ENCODE measurements around the gene FLACC1. TPM values are rescaled to one million over a fixed set of nuclear protein-coding genes. Genes with fewer than 3 reads are reported as not detected.

The FLACC1 gene
- total RNA-seq, 4 donors from 2014 or later = 2.3 to 5.0 (median 3.4) TPM

DNA sequence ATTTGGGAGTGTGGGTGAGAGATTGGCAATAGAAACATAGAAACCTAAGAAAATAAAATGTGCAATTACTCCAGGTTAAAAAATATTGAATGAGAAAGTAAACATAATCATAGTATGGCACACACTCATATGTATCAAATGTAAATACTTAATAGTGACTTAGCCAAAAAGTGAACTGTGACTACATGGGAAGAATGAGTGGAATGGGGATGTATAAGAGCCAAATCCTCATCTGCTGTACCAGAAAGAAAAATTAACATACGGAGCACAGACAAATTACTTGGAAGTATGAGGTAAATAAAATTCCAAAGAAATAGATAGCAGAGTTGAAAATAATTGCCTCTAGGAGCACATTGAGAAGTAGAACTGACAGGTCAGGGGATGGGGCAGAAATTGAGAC lies 4.0 kb downstream of the FLACC1 start:
- H3K27ac ChIP-seq = no peak overlapping the region
- TF ChIP-seq CTCF (IDR thresholded peaks at IDR 0.05) (no peak), POLR2A (IDR thresholded peaks at IDR 0.05) (no peak)
- no peaks in the 10 kb centered on the region for H3K27me3 ChIP-seq
- H3K4me1 ChIP-seq = peaks cover 0 to 8% of the 10 kb centered on the region in 2 donors
- H3K36me3 ChIP-seq = no peaks in the 10 kb centered on the region
- no peaks in the 10 kb centered on the region for H3K9me3 ChIP-seq
- intact Hi-C loops (cut with DNase I) = no loop called here
- WGBS, 2 donors = 80% methylated on average over 1 of the region's 1 CpG
- no peak for DNase-seq
- no peak overlapping the region for H3K4me3 ChIP-seq (replicated peaks in 1 of 3)

- DNase-seq = no peak
- WGBS, 2 donors = 92 to 94% methylated on average over 4 of the region's 4 CpGs
- Histone ChIP-seq H3K4me3 (replicated peaks in 1 of 3) (no peak overlapping the region), H3K36me3 (no peaks in the 10 kb centered on the region), H3K9me3 (no peaks in the 10 kb centered on the region), H3K27ac (no peak overlapping the region), H3K27me3 (no peaks in the 10 kb centered on the region), H3K4me1 (no peaks in the 10 kb centered on the region)
- intact Hi-C loops (cut with DNase I) = no loop called here
- no peak for TF ChIP-seq POLR2A (IDR thresholded peaks at IDR 0.05)
- no peak for TF ChIP-seq CTCF (IDR thresholded peaks at IDR 0.05)
Observed at GRCh38 chr2:201350879-201351278, 6.3 kb downstream of the FLACC1 start.

DNA sequence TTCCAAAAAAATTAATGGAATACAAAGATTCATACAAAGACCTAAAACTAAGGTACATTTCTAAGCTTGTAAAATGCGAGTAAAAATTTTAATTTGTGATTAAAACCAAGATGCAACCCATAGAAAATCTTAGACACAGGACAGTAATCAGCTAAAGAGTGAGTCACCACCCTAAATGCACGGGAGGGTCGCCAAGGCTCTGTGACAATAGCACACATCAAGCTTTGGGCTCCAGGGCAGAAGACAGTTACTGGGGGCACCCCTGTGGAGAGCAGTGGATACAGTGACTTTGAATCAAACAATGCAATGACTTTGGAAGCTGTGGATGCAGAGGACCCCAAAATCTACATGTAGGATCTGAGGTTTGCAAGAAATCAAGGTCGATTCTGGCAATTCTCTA lies 7.5 kb downstream of the FLACC1 start:
- Histone ChIP-seq H3K27me3 (no peaks in the 10 kb centered on the region), H3K27ac (no peak overlapping the region), H3K36me3 (no peaks in the 10 kb centered on the region), H3K4me3 (replicated peaks in 1 of 3) (no peak overlapping the region), H3K9me3 (no peaks in the 10 kb centered on the region), H3K4me1 (no peaks in the 10 kb centered on the region)
- intact Hi-C loops (cut with DNase I) = no loop called here
- WGBS, 2 donors = 82 to 86% methylated on average over 3 to 4 of the region's 4 CpGs
- TF ChIP-seq POLR2A (IDR thresholded peaks at IDR 0.05) (no peak), CTCF (IDR thresholded peaks at IDR 0.05) (no peak)
- DNase-seq = no peak

DNA sequence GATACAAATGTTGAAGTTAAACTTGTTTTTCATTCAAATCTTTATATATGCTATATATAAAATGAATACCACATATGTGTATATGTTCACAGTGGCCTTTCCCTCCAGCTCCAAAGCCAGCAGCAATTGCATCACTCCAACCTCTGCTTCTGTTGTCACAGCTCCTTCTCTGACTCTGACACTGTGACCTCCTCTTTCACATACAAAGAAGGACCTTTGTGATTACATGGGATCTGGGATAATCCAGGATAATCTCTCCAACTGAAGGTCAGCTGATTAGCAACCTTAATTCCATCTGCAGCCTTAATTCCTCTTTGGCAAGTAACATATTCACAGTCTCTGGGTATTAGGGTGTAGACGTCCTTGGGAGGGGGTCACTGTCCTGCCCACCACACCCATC lies 8.4 kb downstream of the FLACC1 start:
- H3K36me3 ChIP-seq = no peaks in the 10 kb centered on the region
- WGBS, 2 donors = 91 to 100% methylated on average over 1 of the region's 1 CpG
- intact Hi-C loops (cut with DNase I) = no loop called here

GRCh38 chr2:201347138-201347537 lies 10.0 kb downstream of the FLACC1 start:
- no peak overlapping the region for H3K4me3 ChIP-seq (replicated peaks in 1 of 3)
- H3K9me3 ChIP-seq = no peaks in the 10 kb centered on the region
- 89 to 91% methylated on average over 4 of the region's 4 CpGs for WGBS, 2 donors
- H3K36me3 ChIP-seq = no peaks in the 10 kb centered on the region
- intact Hi-C loops (cut with DNase I) = no loop called here
- no peaks in the 10 kb centered on the region for H3K4me1 ChIP-seq
- TF ChIP-seq POLR2A (IDR thresholded peaks at IDR 0.05) (no peak), CTCF (IDR thresholded peaks at IDR 0.05) (no peak)
- H3K27ac ChIP-seq = no peak overlapping the region
- H3K27me3 ChIP-seq = no peaks in the 10 kb centered on the region
- DNase-seq = no peak

More for the DNA sequence above, 8.4 kb downstream of the FLACC1 start:
- H3K4me1 ChIP-seq = no peaks in the 10 kb centered on the region
- no peak for TF ChIP-seq CTCF (IDR thresholded peaks at IDR 0.05)
- no peak for TF ChIP-seq POLR2A (IDR thresholded peaks at IDR 0.05)
- no peaks in the 10 kb centered on the region for H3K9me3 ChIP-seq
- H3K4me3 ChIP-seq (replicated peaks in 1 of 3) = no peak overlapping the region
- H3K27me3 ChIP-seq = no peaks in the 10 kb centered on the region
- H3K27ac ChIP-seq = no peak overlapping the region
- DNase-seq = no peak
